Measurements from ENCODE around the gene SPHK2.

- TF ChIP-seq ZNF114 (CRISPR knock-in tag; IDR thresholded peaks at IDR 0.05) (no peak), EZH2phosphoT487 (IDR thresholded peaks at IDR 0.05; ENCODE audit: unreplicated experiment) (no peak), CTCF (conservative IDR thresholded peaks at IDR 0.05; ENCODE audit: low read depth in 2 of 2) (no peak), EZH2 (IDR thresholded peaks at IDR 0.05; ENCODE audit: low read depth, unreplicated experiment) (no peak), POLR2AphosphoS5 (IDR thresholded peaks at IDR 0.05; ENCODE audit: low read depth) (no peak)
- TF ChIP-seq, protein P1, sequence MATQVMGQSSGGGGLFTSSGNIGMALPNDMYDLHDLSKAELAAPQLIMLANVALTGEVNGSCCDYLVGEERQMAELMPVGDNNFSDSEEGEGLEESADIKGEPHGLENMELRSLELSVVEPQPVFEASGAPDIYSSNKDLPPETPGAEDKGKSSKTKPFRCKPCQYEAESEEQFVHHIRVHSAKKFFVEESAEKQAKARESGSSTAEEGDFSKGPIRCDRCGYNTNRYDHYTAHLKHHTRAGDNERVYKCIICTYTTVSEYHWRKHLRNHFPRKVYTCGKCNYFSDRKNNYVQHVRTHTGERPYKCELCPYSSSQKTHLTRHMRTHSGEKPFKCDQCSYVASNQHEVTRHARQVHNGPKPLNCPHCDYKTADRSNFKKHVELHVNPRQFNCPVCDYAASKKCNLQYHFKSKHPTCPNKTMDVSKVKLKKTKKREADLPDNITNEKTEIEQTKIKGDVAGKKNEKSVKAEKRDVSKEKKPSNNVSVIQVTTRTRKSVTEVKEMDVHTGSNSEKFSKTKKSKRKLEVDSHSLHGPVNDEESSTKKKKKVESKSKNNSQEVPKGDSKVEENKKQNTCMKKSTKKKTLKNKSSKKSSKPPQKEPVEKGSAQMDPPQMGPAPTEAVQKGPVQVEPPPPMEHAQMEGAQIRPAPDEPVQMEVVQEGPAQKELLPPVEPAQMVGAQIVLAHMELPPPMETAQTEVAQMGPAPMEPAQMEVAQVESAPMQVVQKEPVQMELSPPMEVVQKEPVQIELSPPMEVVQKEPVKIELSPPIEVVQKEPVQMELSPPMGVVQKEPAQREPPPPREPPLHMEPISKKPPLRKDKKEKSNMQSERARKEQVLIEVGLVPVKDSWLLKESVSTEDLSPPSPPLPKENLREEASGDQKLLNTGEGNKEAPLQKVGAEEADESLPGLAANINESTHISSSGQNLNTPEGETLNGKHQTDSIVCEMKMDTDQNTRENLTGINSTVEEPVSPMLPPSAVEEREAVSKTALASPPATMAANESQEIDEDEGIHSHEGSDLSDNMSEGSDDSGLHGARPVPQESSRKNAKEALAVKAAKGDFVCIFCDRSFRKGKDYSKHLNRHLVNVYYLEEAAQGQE (IDR thresholded peaks at IDR 0.05; ENCODE audit: unreplicated experiment): no peak
Measured at GRCh38 chr19:48659768-48660167, 40.5 kb downstream of the SPHK2 start.

Measured in GM23338 (cell line).